Keratinocyte (primary cell): Measurements from ENCODE around the gene NCLN. TPM values are rescaled to one million over a fixed set of nuclear protein-coding genes. Genes with fewer than 3 reads are reported as not detected.

Experiments used
- DNase-seq: peaks from one replicate; pipeline ENCODE4 v3.0.0-alpha.2; 2011; ENCODE audit warnings: low read depth, missing footprints, low spot score
- FAIRE-seq: peaks from 2 replicates; lab custom pipeline; 2011; peaks lifted over from hg19 to GRCh38; lab: Jason Lieb, UNC
- H2AFZ ChIP-seq: 2 replicates; pipeline ENCODE4 v1.6.0; 2012; ENCODE audit warnings: low read length, control low read depth, inconsistent platforms; ENCODE audit not compliant: control insufficient read depth
- H3K27ac ChIP-seq: 2 replicates; pipeline ENCODE4 v1.5.1; 2011; ENCODE audit warnings: low read length; ENCODE audit not compliant: control insufficient read depth, insufficient read depth
- H3K27me3 ChIP-seq: 3 replicates; pipeline ENCODE4 v1.6.0; 2011; ENCODE audit warnings: low read length; ENCODE audit not compliant: control insufficient read depth, insufficient read depth; ENCODE audit errors: extremely low read depth
- H3K36me3 ChIP-seq, 2 experiments: 2 replicates in 1 of 2; 3 replicates in 1 of 2; pipeline ENCODE4 v1.5.1; 2011; ENCODE audit warnings: low read length in 2 of 2, mild to moderate bottlenecking in 1 of 2; ENCODE audit not compliant: control insufficient read depth in 2 of 2, insufficient read depth in 2 of 2; ENCODE audit errors: extremely low read depth in 1 of 2
- H3K4me1 ChIP-seq: 3 replicates; pipeline ENCODE4 v1.5.1; 2011; ENCODE audit warnings: low read length; ENCODE audit not compliant: control insufficient read depth, insufficient read depth; ENCODE audit errors: extremely low read depth
- H3K4me2 ChIP-seq: 3 replicates; pipeline ENCODE4 v1.6.0; 2011; ENCODE audit warnings: low read depth, low read length; ENCODE audit not compliant: control insufficient read depth, insufficient read depth; ENCODE audit errors: extremely low read depth
- H3K4me3 ChIP-seq, 3 experiments: fragments of 200-600 bp in 1 of 3; sonication (generic) in 1 of 3; 2 replicates in 2 of 3; 3 replicates in 1 of 3; pipeline ENCODE4 v1.5.1; 2011 to 2016; ENCODE audit warnings: low read length in 3 of 3, mild to moderate bottlenecking in 3 of 3, control low read depth in 2 of 3, inconsistent platforms in 1 of 3, low read depth in 1 of 3, mixed read lengths in 1 of 3, mixed run types in 1 of 3, moderate library complexity in 1 of 3; ENCODE audit not compliant: control insufficient read depth in 2 of 3, insufficient read depth in 2 of 3; ENCODE audit errors: extremely low read depth in 1 of 3
- H3K79me2 ChIP-seq: 2 replicates; pipeline ENCODE4 v1.6.0; 2012; ENCODE audit warnings: low read length; ENCODE audit not compliant: control insufficient read depth, insufficient read depth
- H3K9ac ChIP-seq: 3 replicates; pipeline ENCODE4 v1.6.0; 2011; ENCODE audit warnings: low read length; ENCODE audit not compliant: control insufficient read depth, insufficient read depth; ENCODE audit errors: extremely low read depth
- H3K9me1 ChIP-seq: 3 replicates; pipeline ENCODE4 v1.6.0; 2011; ENCODE audit warnings: low read length; ENCODE audit not compliant: control insufficient read depth, insufficient read depth; ENCODE audit errors: extremely low read depth
- H3K9me3 ChIP-seq: 2 replicates; pipeline ENCODE4 v1.5.1; 2012; ENCODE audit warnings: low read depth, low read length; ENCODE audit not compliant: control insufficient read depth
- H4K20me1 ChIP-seq: 3 replicates; pipeline ENCODE4 v1.6.0; 2011; ENCODE audit warnings: low read length; ENCODE audit not compliant: control insufficient read depth, insufficient read depth; ENCODE audit errors: extremely low read depth
- CTCF ChIP-seq, 3 experiments: IDR thresholded peaks in 1 of 3; conservative IDR thresholded peaks in 1 of 3; optimal IDR thresholded peaks in 1 of 3; 2 replicates in 2 of 3; 3 replicates in 1 of 3; pipeline versions ENCODE3 to v1.5.1; 2011; ENCODE audit warnings: low read length in 3 of 3, mild to moderate bottlenecking in 3 of 3, moderate library complexity in 2 of 3, control low read depth in 1 of 3, inconsistent platforms in 1 of 3; ENCODE audit not compliant: insufficient read depth in 2 of 3; ENCODE audit errors: extremely low read depth in 1 of 3
- EZH2 ChIP-seq: IDR thresholded peaks from one replicate; pipeline ENCODE4 v1.6.1; 2012; ENCODE audit warnings: inconsistent platforms, mild to moderate bottlenecking, low read length, moderate library complexity
- dilution Hi-C: fragments of 300-500 bp; cut with MboI; formaldehyde crosslinking; loops from one replicate; pipeline ENCODE4 v1.7.0; 2020; ENCODE audit warnings: low sequenced_read_pairs; ENCODE audit not compliant: extremely low pct_ligation_motif_present
- polyA plus RNA-seq, 5 experiments: library from polyadenylated mRNA; depleted of rRNA in 3 of 5; stranded (reverse) in 3 of 5; stranded (forward) in 1 of 5; unstranded in 1 of 5; fragments of >200 nt; gene quantifications; 1 replicate in 1 of 5; 2 replicates in 3 of 5; 3 replicates in 1 of 5; pipeline versions ENCODE4 v1.2.1 to v1.2.3, GENCODE V29; 2011 to 2012; ENCODE audit warnings: missing spikeins in 2 of 5, low read depth in 1 of 5, low replicate concordance in 1 of 5

Gene NCLN
- polyA plus RNA-seq, 1 donor (not counting 4 experiments of a cell fraction or from before 2014, with no cell fraction given) = 40.5 TPM

- peaks cover 0 to under 1% of the 10 kb centered on the region in 2 experiments for H3K36me3 ChIP-seq
- H3K4me1 ChIP-seq = peaks cover 24% of the 10 kb centered on the region
- no peaks in the 10 kb centered on the region for H3K9me3 ChIP-seq
- no peaks in the 10 kb centered on the region for H3K9me1 ChIP-seq
- FAIRE-seq = no peak
- H3K4me3 ChIP-seq = peak overlapping the region; percentile 72 to 92 (median 76)
- H3K79me2 ChIP-seq = peaks cover 42% of the 10 kb centered on the region
- H3K9ac ChIP-seq = peak overlapping the region; percentile 80
- H3K27me3 ChIP-seq = no peaks in the 10 kb centered on the region
- peak overlapping the region; percentile 78 for H3K4me2 ChIP-seq
- no peak for DNase-seq
- peaks cover 13% of the 10 kb centered on the region for H4K20me1 ChIP-seq
- dilution Hi-C loops = no loop called here
- TF ChIP-seq CTCF (optimal IDR thresholded peaks at IDR 0.05 in 1 of 3, IDR thresholded peaks at IDR 0.05 in 1 of 3, conservative IDR thresholded peaks at IDR 0.05 in 1 of 3; ENCODE audit: extremely low read depth in 1 of 3, insufficient read depth in 2 of 3, low read length in 3 of 3) (no peak), EZH2 (no peak)
- peak overlapping the region; percentile 76 for H2AFZ ChIP-seq
- peak overlapping the region; percentile 78 for H3K27ac ChIP-seq
Measured at GRCh38 chr19:3184847-3185460, 776 bp upstream of the NCLN start.

GRCh38 chr19:3186160-3186688 lies 494 bp downstream of the NCLN start:
- TF ChIP-seq EZH2 (no peak), CTCF (optimal IDR thresholded peaks at IDR 0.05 in 1 of 3, IDR thresholded peaks at IDR 0.05 in 1 of 3, conservative IDR thresholded peaks at IDR 0.05 in 1 of 3; ENCODE audit: extremely low read depth in 1 of 3, insufficient read depth in 2 of 3, low read length in 3 of 3) (no peak)
- FAIRE-seq (no peak), DNase-seq (no peak)
- dilution Hi-C loops = no loop called here
- Histone ChIP-seq H3K9me3 (no peaks in the 10 kb centered on the region), H3K36me3 (peaks cover 0 to 5% of the 10 kb centered on the region in 2 experiments), H3K27ac (peak overlapping the region; percentile 78), H3K4me3 (peak overlapping the region; percentile 72 to 92 (median 76)), H2AFZ (peak overlapping the region; percentile 69), H3K9me1 (no peaks in the 10 kb centered on the region), H3K4me2 (peak overlapping the region; percentile 96), H3K79me2 (peaks cover 54% of the 10 kb centered on the region), H4K20me1 (peaks cover 15% of the 10 kb centered on the region), H3K27me3 (no peaks in the 10 kb centered on the region), H3K9ac (peak overlapping the region; percentile 80), H3K4me1 (peaks cover 21% of the 10 kb centered on the region)
